Esophagus squamous epithelium (tissue), 5 donors: ENCODE measurements around the gene WNT9B. TPM values are rescaled to one million over a fixed set of nuclear protein-coding genes. Genes with fewer than 3 reads are reported as not detected.

Experiments used
- DNase-seq: peaks from one replicate; lab custom pipeline; 2025; lab: John Stamatoyannopoulos, UW
- H3K27ac ChIP-seq, 4 donors: fragments of 200-600 bp; sonication (generic); one replicate each; pipeline ENCODE4 v1.5.1; 2016 to 2019; ENCODE audit warnings: mild to moderate bottlenecking in 1 of 4
- H3K27me3 ChIP-seq, 4 donors: fragments of 200-600 bp; sonication (generic); 1 replicate in 3 of 4; 2 replicates in 1 of 4; pipeline versions ENCODE4 v1.5.1 to v1.6.0; 2017 to 2021; ENCODE audit warnings: antibody characterized with exemption in 1 of 4
- H3K36me3 ChIP-seq, 3 donors: fragments of 200-600 bp; sonication (generic); one replicate each; pipeline ENCODE4 v1.5.1; 2016 to 2019
- H3K4me1 ChIP-seq, 3 donors: fragments of 200-600 bp; sonication (generic); one replicate each; pipeline ENCODE4 v1.5.1; 2017 to 2019
- H3K4me3 ChIP-seq, 4 donors: fragments of 200-600 bp; sonication (generic); 1 replicate in 3 of 4; 2 replicates in 1 of 4; pipeline ENCODE4 v1.5.1; 2016 to 2019; ENCODE audit warnings: mild to moderate bottlenecking in 2 of 4, moderate library complexity in 1 of 4
- H3K9me3 ChIP-seq, 3 donors: fragments of 200-600 bp; sonication (generic); one replicate each; pipeline ENCODE4 v1.5.1; 2016 to 2019
- CTCF ChIP-seq, 6 experiments: fragments of 450-650 bp in 4 of 6; fragments of 200-600 bp in 2 of 6; sonication (generic) in 2 of 6; IDR thresholded peaks; one replicate each; pipeline ENCODE4 v1.5.1; 2016 to 2019; ENCODE audit warnings: antibody characterized with exemption in 6 of 6, mild to moderate bottlenecking in 4 of 6, moderate library complexity in 4 of 6
- POLR2A ChIP-seq, 4 donors: fragments of 450-650 bp; IDR thresholded peaks; one replicate each; pipeline ENCODE4 v1.6.1; 2017; ENCODE audit warnings: antibody characterized with exemption in 4 of 4, mild to moderate bottlenecking in 4 of 4, moderate library complexity in 3 of 4
- WGBS, 2 donors: methylation state at CpG; one replicate each; pipeline ENCODE4 v1.1.5; 2018; 5-methylcytosine and 5-hydroxymethylcytosine counted together
- intact Hi-C: fragments of 100-400 bp; cut with DNase I; formaldehyde crosslinking; loops from one replicate; pipeline ENCODE4 v1.15.0; 2022
- total RNA-seq, 4 donors: library from RNA; depleted of rRNA; stranded (reverse); fragments of >200 nt; gene quantifications; one replicate each; pipeline ENCODE4 v1.1.0, GENCODE V29; 2016
- donor health status: DM: yes; HTN: yes; CAD: no.

WNT9B gene
- total RNA-seq, 4 donors from 2014 or later: 0.19 to 0.26 TPM; not detected in 2

- peaks cover 0 to 5% (median 0%) of the 10 kb centered on the region in 3 donors for H3K9me3 ChIP-seq
- intact Hi-C loops: no loop called here
- H3K27me3 ChIP-seq: peaks cover 0 to 77% (median 8%) of the 10 kb centered on the region in 4 donors
- TF ChIP-seq POLR2A (IDR thresholded peaks at IDR 0.05): no peak
- TF ChIP-seq CTCF (IDR thresholded peaks at IDR 0.05): no peak
- no peaks in the 10 kb centered on the region for H3K36me3 ChIP-seq
- no peak overlapping the region for H3K27ac ChIP-seq
- no peak for DNase-seq
- H3K4me3 ChIP-seq: no peak overlapping the region
- H3K4me1 ChIP-seq: peaks cover 6 to 19% (median 12%) of the 10 kb centered on the region in 3 donors
- WGBS, 2 donors: 51 to 57% methylated on average over 6 to 8 of the region's 8 CpGs
Measured at GRCh38 chr17:46847204-46848191, 3.9 kb upstream of the WNT9B start.

GRCh38 chr17:46848534-46848933, 2.8 kb upstream of the WNT9B start:
- no peaks in the 10 kb centered on the region for H3K36me3 ChIP-seq
- peaks cover 6 to 21% (median 12%) of the 10 kb centered on the region in 3 donors for H3K4me1 ChIP-seq
- no peak overlapping the region for H3K27ac ChIP-seq
- WGBS, 2 donors: 66 to 71% methylated on average over 3 to 6 of the region's 6 CpGs
- no peaks in the 10 kb centered on the region for H3K9me3 ChIP-seq
- intact Hi-C loops: no loop called here
- TF ChIP-seq POLR2A (IDR thresholded peaks at IDR 0.05): no peak
- H3K27me3 ChIP-seq: peaks cover 0 to 78% (median 10%) of the 10 kb centered on the region in 4 donors
- no peak overlapping the region for H3K4me3 ChIP-seq
- DNase-seq: no peak

- Histone ChIP-seq H3K9me3 (no peaks in the 10 kb centered on the region), H3K27me3 (peaks cover 0 to 88% (median 10%) of the 10 kb centered on the region in 4 donors), H3K4me3 (peak overlapping the region in 2 of 4 donors; percentile 51 to 66), H3K36me3 (no peaks in the 10 kb centered on the region), H3K27ac (no peak overlapping the region), H3K4me1 (peaks cover 6 to 21% (median 12%) of the 10 kb centered on the region in 3 donors)
- WGBS, 2 donors: 65 to 77% methylated on average over 4 to 13 of the region's 13 CpGs
- intact Hi-C loops: no loop called here
- no peak for TF ChIP-seq CTCF (IDR thresholded peaks at IDR 0.05)
- no peak for DNase-seq
Measured at GRCh38 chr17:46850688-46851028, 725 bp upstream of the WNT9B start.

- H3K4me3 ChIP-seq: no peak overlapping the region
- intact Hi-C loops: no loop called here
- no peaks in the 10 kb centered on the region for H3K36me3 ChIP-seq
- TF ChIP-seq CTCF (IDR thresholded peaks at IDR 0.05): no peak
- no peak for TF ChIP-seq POLR2A (IDR thresholded peaks at IDR 0.05)
- H3K27me3 ChIP-seq: peaks cover 0 to 74% (median 10%) of the 10 kb centered on the region in 4 donors
- no peaks in the 10 kb centered on the region for H3K9me3 ChIP-seq
- H3K27ac ChIP-seq: no peak overlapping the region
- DNase-seq: no peak
- 79 to 88% methylated on average over 5 to 6 of the region's 6 CpGs for WGBS, 2 donors
- H3K4me1 ChIP-seq: peaks cover 6 to 21% (median 12%) of the 10 kb centered on the region in 3 donors
Measured at GRCh38 chr17:46853896-46854444, 2.6 kb downstream of the WNT9B start.

- TF ChIP-seq CTCF (IDR thresholded peaks at IDR 0.05): no peak
- TF ChIP-seq POLR2A (IDR thresholded peaks at IDR 0.05): no peak
- H3K4me1 ChIP-seq: peaks cover 6 to 21% (median 12%) of the 10 kb centered on the region in 3 donors
- DNase-seq: no peak
- no peaks in the 10 kb centered on the region for H3K36me3 ChIP-seq
- intact Hi-C loops: no loop called here
- peaks cover 0 to 68% (median 10%) of the 10 kb centered on the region in 4 donors for H3K27me3 ChIP-seq
- H3K9me3 ChIP-seq: no peaks in the 10 kb centered on the region
- no peak overlapping the region for H3K4me3 ChIP-seq
- WGBS, 2 donors: 95 to 97% methylated on average over 3 of the region's 3 CpGs
- no peak overlapping the region for H3K27ac ChIP-seq
Measured at GRCh38 chr17:46854515-46854914, 3.1 kb downstream of the WNT9B start.
